GM23338 (cell line): ENCODE data around the gene CHN2. TPM values are rescaled to one million over a fixed set of nuclear protein-coding genes. Genes with fewer than 3 reads are reported as not detected.

ENCODE experiments used
- ATAC-seq: fragments of 200-7000 bp; cut with Tn5 transposase; 3 replicates; pipeline ENCODE4 v1.9.1; 2020
- DNase-seq: peaks from one replicate; pipeline ENCODE4 v3.0.0-alpha.2; 2015; ENCODE audit warnings: low spot score
- H2AFZ ChIP-seq: fragments of 200-600 bp; sonication (generic); 2 replicates; pipeline ENCODE4 v1.8.0; 2016; ENCODE audit warnings: antibody characterized with exemption, mild to moderate bottlenecking, moderate library complexity
- H3F3A ChIP-seq: fragments of 200-600 bp; sonication (generic); replicated peaks from 2 replicates; pipeline ENCODE4 v1.8.0; 2017; ENCODE audit warnings: antibody characterized with exemption, mixed run types, low read depth
- H3K27ac ChIP-seq: fragments of 200-600 bp; sonication (generic); 2 replicates; pipeline ENCODE4 v1.6.1; 2016; ENCODE audit warnings: low read depth
- H3K27me3 ChIP-seq: fragments of 200-600 bp; sonication (generic); 2 replicates; pipeline ENCODE4 v1.8.0; 2016; ENCODE audit warnings: mild to moderate bottlenecking, mixed run types, moderate library complexity; ENCODE audit not compliant: insufficient read depth
- H3K36me3 ChIP-seq: fragments of 200-600 bp; sonication (generic); 2 replicates; pipeline ENCODE4 v1.8.0; 2016; ENCODE audit warnings: mild to moderate bottlenecking; ENCODE audit not compliant: insufficient read depth
- H3K4me1 ChIP-seq: fragments of 200-600 bp; sonication (generic); 2 replicates; pipeline ENCODE4 v1.8.0; 2016; ENCODE audit warnings: mild to moderate bottlenecking, moderate library complexity; ENCODE audit not compliant: insufficient read depth
- H3K4me2 ChIP-seq: fragments of 200-600 bp; sonication (generic); 2 replicates; pipeline ENCODE4 v1.7.1; 2017; ENCODE audit warnings: mixed run types
- H3K4me3 ChIP-seq: fragments of 200-600 bp; sonication (generic); 2 replicates; pipeline ENCODE4 v1.6.1; 2016; ENCODE audit warnings: mixed run types
- H3K79me2 ChIP-seq: fragments of 200-600 bp; sonication (generic); replicated peaks from 2 replicates; pipeline ENCODE4 v1.8.0; 2017; ENCODE audit warnings: mild to moderate bottlenecking; ENCODE audit not compliant: insufficient read depth
- H3K9me2 ChIP-seq: fragments of 200-600 bp; sonication (generic); 2 replicates; pipeline ENCODE4 v1.8.0; 2017; ENCODE audit not compliant: insufficient read depth
- H4K20me1 ChIP-seq: fragments of 200-600 bp; sonication (generic); replicated peaks from 2 replicates; pipeline ENCODE4 v1.8.0; 2017; ENCODE audit warnings: mild to moderate bottlenecking; ENCODE audit not compliant: insufficient read depth
- H3K27ac Mint-ChIP-seq: 2 replicates; pipeline ENCODE4 v1.8.0; 2020; ENCODE audit warnings: inconsistent platforms, mild to moderate bottlenecking, moderate library complexity, mixed read lengths
- H3K27me3 Mint-ChIP-seq: 3 replicates; pipeline ENCODE4 v1.8.0; 2022; ENCODE audit warnings: low read depth, mild to moderate bottlenecking, moderate library complexity, mixed read lengths, inconsistent platforms; ENCODE audit not compliant: insufficient read depth, poor library complexity
- H3K36me3 Mint-ChIP-seq: 3 replicates; pipeline ENCODE4 v1.8.0; 2021; ENCODE audit warnings: low read depth, mild to moderate bottlenecking, inconsistent platforms, moderate library complexity, mixed read lengths
- H3K4me1 Mint-ChIP-seq: 3 replicates; pipeline ENCODE4 v1.8.0; 2020; ENCODE audit warnings: mild to moderate bottlenecking, inconsistent platforms, mixed read lengths
- H3K4me3 Mint-ChIP-seq: 3 replicates; pipeline ENCODE4 v1.8.0; 2021; ENCODE audit warnings: moderate library complexity, mild to moderate bottlenecking, inconsistent platforms, mixed read lengths
- H3K9me3 Mint-ChIP-seq: 3 replicates; pipeline ENCODE4 v1.8.0; 2020; ENCODE audit warnings: moderate library complexity, mild to moderate bottlenecking, inconsistent platforms, mixed read lengths
- CREB1 ChIP-seq: fragments of 250-450 bp; sonication (Bioruptor Pico); IDR thresholded peaks from 2 replicates; pipeline ENCODE4 v1.5.0; 2020; ENCODE audit warnings: low read depth, mild to moderate bottlenecking, moderate library complexity
- EZH2phosphoT487 ChIP-seq: fragments of 200-600 bp; sonication (generic); IDR thresholded peaks from one replicate; pipeline ENCODE4 v1.8.1; 2018; ENCODE audit warnings: antibody characterized with exemption; ENCODE audit not compliant: unreplicated experiment
- JUNB ChIP-seq: IDR thresholded peaks from one replicate; pipeline ENCODE4 v1.6.1; 2016; ENCODE audit warnings: antibody characterized with exemption; ENCODE audit not compliant: unreplicated experiment
- NANOG ChIP-seq: IDR thresholded peaks from 2 replicates; pipeline ENCODE4 v1.6.1; 2016; ENCODE audit warnings: antibody characterized with exemption, borderline replicate concordance
- STAT1 ChIP-seq: IDR thresholded peaks from one replicate; pipeline ENCODE4 v1.6.1; 2016; ENCODE audit warnings: antibody characterized with exemption; ENCODE audit not compliant: unreplicated experiment
- ZNF114 ChIP-seq: fragments of 250-450 bp; sonication (Bioruptor Pico); IDR thresholded peaks from 2 replicates; pipeline ENCODE4 v1.5.0; 2020; ENCODE audit warnings: mild to moderate bottlenecking, moderate library complexity
- polyA plus RNA-seq: library from polyadenylated mRNA; unstranded; fragments of >200 nt; fragmentation: Nextera tagmentation; extraction: Ambion mirVana; gene quantifications from 2 replicates; pipeline ENCODE4 v1.2.1, GENCODE V29; 2016
- total RNA-seq: library from RNA; depleted of rRNA; stranded (reverse); fragments of >200 nt; shearing (Covaris generic); gene quantifications from 2 replicates; pipeline ENCODE4 v1.2.3, GENCODE V29; 2014
- TF ChIP-seq, protein P1 (sequence below): IDR thresholded peaks from one replicate; pipeline ENCODE4 v1.6.1; 2018; ENCODE audit warnings: antibody characterized with exemption; ENCODE audit not compliant: unreplicated experiment
- TF ChIP-seq, protein P2 (sequence below): IDR thresholded peaks from 2 replicates; pipeline ENCODE4 v1.6.1; 2016; ENCODE audit warnings: antibody characterized with exemption
- TF ChIP-seq, protein P3 (sequence below): fragments of 250-450 bp; sonication (Bioruptor Pico); IDR thresholded peaks from 2 replicates; pipeline ENCODE4 v1.5.0; 2020; ENCODE audit warnings: mild to moderate bottlenecking, moderate library complexity

The CHN2 gene
- total and polyA plus RNA-seq, 2 experiments from 2014 or later = 6.1 to 7.5 TPM

DNA sequence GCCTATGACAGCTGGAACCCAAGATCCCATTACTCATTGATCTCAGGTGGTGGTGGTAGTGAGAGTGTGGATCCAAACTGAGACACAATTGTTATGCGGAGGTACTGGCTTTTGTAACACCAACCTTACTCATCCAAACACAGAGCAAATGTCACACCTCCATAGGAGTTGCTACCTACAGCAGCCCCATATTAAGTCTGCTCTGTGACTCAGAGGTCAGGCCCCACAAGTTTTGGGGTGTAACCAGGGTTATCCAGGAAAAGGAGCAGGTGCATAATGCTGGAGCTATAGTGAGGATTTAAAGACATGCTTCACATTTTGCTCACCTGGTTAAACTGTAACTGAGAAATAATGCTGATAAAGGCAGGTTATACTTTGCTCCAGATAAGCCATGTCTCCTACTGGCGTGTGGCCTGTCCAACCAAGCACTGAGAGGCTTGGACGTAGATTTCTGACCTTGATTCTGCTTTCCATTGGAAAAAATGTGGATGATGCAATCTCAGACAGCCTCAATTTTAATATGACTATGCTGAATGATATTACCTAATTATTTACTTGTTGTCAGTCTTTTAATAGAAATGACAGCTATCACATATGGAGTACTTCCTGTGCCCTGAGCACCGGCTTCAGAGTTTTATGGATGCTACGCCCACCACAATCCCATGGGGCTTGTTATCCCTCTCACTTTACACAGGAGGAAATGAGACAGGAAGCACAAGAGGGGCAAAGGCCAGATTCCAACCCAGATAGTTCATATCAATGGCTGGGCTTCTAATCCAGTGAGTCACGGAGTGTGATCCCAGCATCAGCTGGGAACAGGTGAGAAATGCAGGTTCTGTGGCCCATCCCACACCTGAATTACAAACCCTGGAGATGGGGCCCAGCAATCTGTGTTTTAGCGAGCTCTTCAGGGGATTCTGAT is 181.3 kb downstream of the CHN2 start:
- no peaks in the 10 kb centered on the region for H3K36me3 Mint-ChIP-seq
- H3K79me2 ChIP-seq = no peaks in the 10 kb centered on the region
- DNase-seq (peak; percentile 46), ATAC-seq (peak; percentile 88)
- H3K27me3 Mint-ChIP-seq = peaks cover 3% of the 10 kb centered on the region
- TF ChIP-seq, protein P1, sequence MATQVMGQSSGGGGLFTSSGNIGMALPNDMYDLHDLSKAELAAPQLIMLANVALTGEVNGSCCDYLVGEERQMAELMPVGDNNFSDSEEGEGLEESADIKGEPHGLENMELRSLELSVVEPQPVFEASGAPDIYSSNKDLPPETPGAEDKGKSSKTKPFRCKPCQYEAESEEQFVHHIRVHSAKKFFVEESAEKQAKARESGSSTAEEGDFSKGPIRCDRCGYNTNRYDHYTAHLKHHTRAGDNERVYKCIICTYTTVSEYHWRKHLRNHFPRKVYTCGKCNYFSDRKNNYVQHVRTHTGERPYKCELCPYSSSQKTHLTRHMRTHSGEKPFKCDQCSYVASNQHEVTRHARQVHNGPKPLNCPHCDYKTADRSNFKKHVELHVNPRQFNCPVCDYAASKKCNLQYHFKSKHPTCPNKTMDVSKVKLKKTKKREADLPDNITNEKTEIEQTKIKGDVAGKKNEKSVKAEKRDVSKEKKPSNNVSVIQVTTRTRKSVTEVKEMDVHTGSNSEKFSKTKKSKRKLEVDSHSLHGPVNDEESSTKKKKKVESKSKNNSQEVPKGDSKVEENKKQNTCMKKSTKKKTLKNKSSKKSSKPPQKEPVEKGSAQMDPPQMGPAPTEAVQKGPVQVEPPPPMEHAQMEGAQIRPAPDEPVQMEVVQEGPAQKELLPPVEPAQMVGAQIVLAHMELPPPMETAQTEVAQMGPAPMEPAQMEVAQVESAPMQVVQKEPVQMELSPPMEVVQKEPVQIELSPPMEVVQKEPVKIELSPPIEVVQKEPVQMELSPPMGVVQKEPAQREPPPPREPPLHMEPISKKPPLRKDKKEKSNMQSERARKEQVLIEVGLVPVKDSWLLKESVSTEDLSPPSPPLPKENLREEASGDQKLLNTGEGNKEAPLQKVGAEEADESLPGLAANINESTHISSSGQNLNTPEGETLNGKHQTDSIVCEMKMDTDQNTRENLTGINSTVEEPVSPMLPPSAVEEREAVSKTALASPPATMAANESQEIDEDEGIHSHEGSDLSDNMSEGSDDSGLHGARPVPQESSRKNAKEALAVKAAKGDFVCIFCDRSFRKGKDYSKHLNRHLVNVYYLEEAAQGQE = no peak
- TF ChIP-seq, protein P2, sequence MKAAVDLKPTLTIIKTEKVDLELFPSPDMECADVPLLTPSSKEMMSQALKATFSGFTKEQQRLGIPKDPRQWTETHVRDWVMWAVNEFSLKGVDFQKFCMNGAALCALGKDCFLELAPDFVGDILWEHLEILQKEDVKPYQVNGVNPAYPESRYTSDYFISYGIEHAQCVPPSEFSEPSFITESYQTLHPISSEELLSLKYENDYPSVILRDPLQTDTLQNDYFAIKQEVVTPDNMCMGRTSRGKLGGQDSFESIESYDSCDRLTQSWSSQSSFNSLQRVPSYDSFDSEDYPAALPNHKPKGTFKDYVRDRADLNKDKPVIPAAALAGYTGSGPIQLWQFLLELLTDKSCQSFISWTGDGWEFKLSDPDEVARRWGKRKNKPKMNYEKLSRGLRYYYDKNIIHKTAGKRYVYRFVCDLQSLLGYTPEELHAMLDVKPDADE = no peak
- TF ChIP-seq STAT1 (no peak), NANOG (no peak), EZH2phosphoT487 (no peak), ZNF114 (CRISPR knock-in tag) (no peak), JUNB (no peak), CREB1 (no peak)
- TF ChIP-seq, protein P3, sequence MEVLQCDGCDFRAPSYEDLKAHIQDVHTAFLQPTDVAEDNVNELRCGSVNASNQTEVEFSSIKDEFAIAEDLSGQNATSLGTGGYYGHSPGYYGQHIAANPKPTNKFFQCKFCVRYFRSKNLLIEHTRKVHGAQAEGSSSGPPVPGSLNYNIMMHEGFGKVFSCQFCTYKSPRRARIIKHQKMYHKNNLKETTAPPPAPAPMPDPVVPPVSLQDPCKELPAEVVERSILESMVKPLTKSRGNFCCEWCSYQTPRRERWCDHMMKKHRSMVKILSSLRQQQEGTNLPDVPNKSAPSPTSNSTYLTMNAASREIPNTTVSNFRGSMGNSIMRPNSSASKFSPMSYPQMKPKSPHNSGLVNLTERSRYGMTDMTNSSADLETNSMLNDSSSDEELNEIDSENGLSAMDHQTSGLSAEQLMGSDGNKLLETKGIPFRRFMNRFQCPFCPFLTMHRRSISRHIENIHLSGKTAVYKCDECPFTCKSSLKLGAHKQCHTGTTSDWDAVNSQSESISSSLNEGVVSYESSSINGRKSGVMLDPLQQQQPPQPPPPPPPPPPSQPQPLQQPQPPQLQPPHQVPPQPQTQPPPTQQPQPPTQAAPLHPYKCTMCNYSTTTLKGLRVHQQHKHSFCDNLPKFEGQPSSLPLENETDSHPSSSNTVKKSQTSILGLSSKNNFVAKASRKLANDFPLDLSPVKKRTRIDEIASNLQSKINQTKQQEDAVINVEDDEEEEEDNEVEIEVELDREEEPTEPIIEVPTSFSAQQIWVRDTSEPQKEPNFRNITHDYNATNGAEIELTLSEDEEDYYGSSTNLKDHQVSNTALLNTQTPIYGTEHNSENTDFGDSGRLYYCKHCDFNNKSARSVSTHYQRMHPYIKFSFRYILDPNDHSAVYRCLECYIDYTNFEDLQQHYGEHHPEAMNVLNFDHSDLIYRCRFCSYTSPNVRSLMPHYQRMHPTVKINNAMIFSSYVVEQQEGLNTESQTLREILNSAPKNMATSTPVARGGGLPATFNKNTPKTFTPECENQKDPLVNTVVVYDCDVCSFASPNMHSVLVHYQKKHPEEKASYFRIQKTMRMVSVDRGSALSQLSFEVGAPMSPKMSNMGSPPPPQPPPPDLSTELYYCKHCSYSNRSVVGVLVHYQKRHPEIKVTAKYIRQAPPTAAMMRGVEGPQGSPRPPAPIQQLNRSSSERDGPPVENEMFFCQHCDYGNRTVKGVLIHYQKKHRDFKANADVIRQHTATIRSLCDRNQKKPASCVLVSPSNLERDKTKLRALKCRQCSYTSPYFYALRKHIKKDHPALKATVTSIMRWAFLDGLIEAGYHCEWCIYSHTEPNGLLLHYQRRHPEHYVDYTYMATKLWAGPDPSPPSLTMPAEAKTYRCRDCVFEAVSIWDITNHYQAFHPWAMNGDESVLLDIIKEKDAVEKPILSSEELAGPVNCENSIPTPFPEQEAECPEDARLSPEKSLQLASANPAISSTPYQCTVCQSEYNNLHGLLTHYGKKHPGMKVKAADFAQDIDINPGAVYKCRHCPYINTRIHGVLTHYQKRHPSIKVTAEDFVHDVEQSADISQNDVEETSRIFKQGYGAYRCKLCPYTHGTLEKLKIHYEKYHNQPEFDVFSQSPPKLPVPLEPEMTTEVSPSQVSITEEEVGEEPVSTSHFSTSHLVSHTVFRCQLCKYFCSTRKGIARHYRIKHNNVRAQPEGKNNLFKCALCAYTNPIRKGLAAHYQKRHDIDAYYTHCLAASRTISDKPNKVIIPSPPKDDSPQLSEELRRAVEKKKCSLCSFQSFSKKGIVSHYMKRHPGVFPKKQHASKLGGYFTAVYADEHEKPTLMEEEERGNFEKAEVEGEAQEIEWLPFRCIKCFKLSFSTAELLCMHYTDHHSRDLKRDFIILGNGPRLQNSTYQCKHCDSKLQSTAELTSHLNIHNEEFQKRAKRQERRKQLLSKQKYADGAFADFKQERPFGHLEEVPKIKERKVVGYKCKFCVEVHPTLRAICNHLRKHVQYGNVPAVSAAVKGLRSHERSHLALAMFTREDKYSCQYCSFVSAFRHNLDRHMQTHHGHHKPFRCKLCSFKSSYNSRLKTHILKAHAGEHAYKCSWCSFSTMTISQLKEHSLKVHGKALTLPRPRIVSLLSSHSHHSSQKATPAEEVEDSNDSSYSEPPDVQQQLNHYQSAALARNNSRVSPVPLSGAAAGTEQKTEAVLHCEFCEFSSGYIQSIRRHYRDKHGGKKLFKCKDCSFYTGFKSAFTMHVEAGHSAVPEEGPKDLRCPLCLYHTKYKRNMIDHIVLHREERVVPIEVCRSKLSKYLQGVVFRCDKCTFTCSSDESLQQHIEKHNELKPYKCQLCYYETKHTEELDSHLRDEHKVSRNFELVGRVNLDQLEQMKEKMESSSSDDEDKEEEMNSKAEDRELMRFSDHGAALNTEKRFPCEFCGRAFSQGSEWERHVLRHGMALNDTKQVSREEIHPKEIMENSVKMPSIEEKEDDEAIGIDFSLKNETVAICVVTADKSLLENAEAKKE = peak; percentile 83
- H4K20me1 ChIP-seq = no peaks in the 10 kb centered on the region
- 0 out of 2 replicates have a peak overlapping the region, but pooled peaks have one; percentile 7 for H3K4me2 ChIP-seq
- H2AFZ ChIP-seq = no peak overlapping the region
- no peaks in the 10 kb centered on the region for H3F3A ChIP-seq
- H3K27ac ChIP-seq = no peak overlapping the region
- H3K4me3 ChIP-seq = no peak overlapping the region
- H3K27ac Mint-ChIP-seq = no peak overlapping the region
- H3K27me3 ChIP-seq = no peaks in the 10 kb centered on the region
- no peaks in the 10 kb centered on the region for H3K36me3 ChIP-seq
- no peaks in the 10 kb centered on the region; the same call in 2 of the 3 replicates for H3K9me3 Mint-ChIP-seq
- peaks cover 3% of the 10 kb centered on the region; the same call in 1 of the 2 replicates for H3K9me2 ChIP-seq
- H3K4me1 ChIP-seq = no peaks in the 10 kb centered on the region
- no peak overlapping the region for H3K4me3 Mint-ChIP-seq
- peaks cover 13% of the 10 kb centered on the region for H3K4me1 Mint-ChIP-seq
